Hepatocyte (in vitro differentiated cells): Measurements from ENCODE around the gene CARMIL1.

Source experiments
- EZH2 ChIP-seq: fragments of 200-600 bp; sonication (generic); IDR thresholded peaks from 2 replicates; pipeline ENCODE4 v1.6.1; 2016; ENCODE audit warnings: antibody characterized with exemption, mild to moderate bottlenecking, borderline replicate concordance
- EZH2phosphoT487 ChIP-seq: fragments of 200-600 bp; sonication (generic); IDR thresholded peaks from one replicate; pipeline ENCODE4 v1.6.1; 2018; ENCODE audit warnings: antibody characterized with exemption, mild to moderate bottlenecking, low read depth, moderate library complexity; ENCODE audit not compliant: unreplicated experiment, severe bottlenecking
- TF ChIP-seq, protein P1 (sequence below): fragments of 200-600 bp; sonication (generic); IDR thresholded peaks from 2 replicates; pipeline ENCODE4 v1.5.1; 2016; ENCODE audit warnings: antibody characterized with exemption, mild to moderate bottlenecking; ENCODE audit not compliant: poor library complexity

- TF ChIP-seq, protein P1, sequence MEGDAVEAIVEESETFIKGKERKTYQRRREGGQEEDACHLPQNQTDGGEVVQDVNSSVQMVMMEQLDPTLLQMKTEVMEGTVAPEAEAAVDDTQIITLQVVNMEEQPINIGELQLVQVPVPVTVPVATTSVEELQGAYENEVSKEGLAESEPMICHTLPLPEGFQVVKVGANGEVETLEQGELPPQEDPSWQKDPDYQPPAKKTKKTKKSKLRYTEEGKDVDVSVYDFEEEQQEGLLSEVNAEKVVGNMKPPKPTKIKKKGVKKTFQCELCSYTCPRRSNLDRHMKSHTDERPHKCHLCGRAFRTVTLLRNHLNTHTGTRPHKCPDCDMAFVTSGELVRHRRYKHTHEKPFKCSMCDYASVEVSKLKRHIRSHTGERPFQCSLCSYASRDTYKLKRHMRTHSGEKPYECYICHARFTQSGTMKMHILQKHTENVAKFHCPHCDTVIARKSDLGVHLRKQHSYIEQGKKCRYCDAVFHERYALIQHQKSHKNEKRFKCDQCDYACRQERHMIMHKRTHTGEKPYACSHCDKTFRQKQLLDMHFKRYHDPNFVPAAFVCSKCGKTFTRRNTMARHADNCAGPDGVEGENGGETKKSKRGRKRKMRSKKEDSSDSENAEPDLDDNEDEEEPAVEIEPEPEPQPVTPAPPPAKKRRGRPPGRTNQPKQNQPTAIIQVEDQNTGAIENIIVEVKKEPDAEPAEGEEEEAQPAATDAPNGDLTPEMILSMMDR, result no peak
- TF ChIP-seq EZH2 (no peak), EZH2phosphoT487 (no peak)
Measured at GRCh38 chr6:25441663-25442270, 162.6 kb downstream of the CARMIL1 start.
